IPS DF 6.9 (cell line): Measurements from ENCODE around the gene KRTCAP2.
"Not testable (repeated sequence)": the region's sequence is repeated elsewhere in the genome, so short reads cannot be mapped to it uniquely, and the experiment has no call there.

Experiments used
- DNase-seq: peaks from one replicate; pipeline ENCODE4 v3.0.0-alpha.2; 2013; ENCODE audit warnings: low read depth, low spot score
- H3K27ac ChIP-seq: one replicate; pipeline ENCODE4 v1.5.1; 2013; ENCODE audit warnings: low read length, control low read depth
- H3K27me3 ChIP-seq: 2 replicates; pipeline ENCODE4 v1.6.1; 2013; ENCODE audit warnings: mild to moderate bottlenecking, low read length; ENCODE audit not compliant: control insufficient read depth, insufficient read depth
- H3K36me3 ChIP-seq: 2 replicates; pipeline ENCODE4 v1.6.1; 2013; ENCODE audit warnings: low read length; ENCODE audit not compliant: control insufficient read depth, insufficient read depth
- H3K4me1 ChIP-seq: 2 replicates; pipeline ENCODE4 v1.6.1; 2013; ENCODE audit warnings: low read length; ENCODE audit not compliant: control insufficient read depth, insufficient read depth
- H3K4me3 ChIP-seq: 2 replicates; pipeline ENCODE4 v1.5.1; 2013; ENCODE audit warnings: mild to moderate bottlenecking, low read length
- H3K9me3 ChIP-seq: 2 replicates; pipeline ENCODE4 v1.6.1; 2013; ENCODE audit warnings: low read length, inconsistent platforms; ENCODE audit not compliant: control insufficient read depth, insufficient read depth
- WGBS: extraction: QIAGEN DNeasy Blood & Tissue Kit; methylation state at CpG from one replicate; pipeline ENCODE4 v1.1.7; 2013; ENCODE audit warnings: mixed read lengths, missing lambda C conversion rate; ENCODE audit not compliant: insufficient read length, insufficient coverage; 5-methylcytosine and 5-hydroxymethylcytosine counted together

The KRTCAP2 gene

GRCh38 chr1:155172732-155173477 lies at the start of gene KRTCAP2:
Gene KRTCAP2 (minus strand): TSS chr1:155173304. CDS start chr1:155173224, 80 bp downstream.
- no CpG with 5 or more reads among the region's 57 CpGs for WGBS

GRCh38 chr1:155220211-155220965 lies 47.3 kb upstream of the KRTCAP2 start:
- H3K36me3 ChIP-seq, H3K27ac ChIP-seq, DNase-seq, H3K27me3 ChIP-seq, H3K4me1 ChIP-seq, H3K9me3 ChIP-seq, H3K4me3 ChIP-seq: not testable (repeated sequence)
- no CpG with 5 or more reads among the region's 10 CpGs for WGBS

More at GRCh38 chr1:155172732-155173477, at the start of gene KRTCAP2:
- Histone ChIP-seq H3K4me1 (0 out of 2 replicates have a peak, but pooled peaks cover 2% of the 10 kb centered on the region), H3K9me3 (no peaks in the 10 kb centered on the region), H3K4me3 (peak within 1 kb of the TSS; percentile 81), H3K36me3 (peaks cover 14% of the 10 kb centered on the region), H3K27me3 (no peaks in the 10 kb centered on the region), H3K27ac (no peak within 1 kb of the TSS)
- DNase-seq: no peak

GRCh38 chr1:155219592-155220031 lies 46.5 kb upstream of the KRTCAP2 start:
- no peak for DNase-seq
- WGBS: no CpG with 5 or more reads among the region's 1 CpG
- Histone ChIP-seq H3K27ac (no peak overlapping the region), H3K9me3 (no peaks in the 10 kb centered on the region), H3K4me3 (no peak overlapping the region), H3K27me3 (no peaks in the 10 kb centered on the region), H3K36me3 (no peaks in the 10 kb centered on the region), H3K4me1 (no peaks in the 10 kb centered on the region)

GRCh38 chr1:155218854-155219591 lies 45.9 kb upstream of the KRTCAP2 start:
- H3K36me3 ChIP-seq: no peaks in the 10 kb centered on the region
- no peaks in the 10 kb centered on the region for H3K9me3 ChIP-seq
- no peak overlapping the region for H3K4me3 ChIP-seq
- no peaks in the 10 kb centered on the region for H3K4me1 ChIP-seq
- DNase-seq: no peak
- H3K27ac ChIP-seq: no peak overlapping the region
- no CpG with 5 or more reads among the region's 7 CpGs for WGBS
- H3K27me3 ChIP-seq: no peaks in the 10 kb centered on the region

- DNase-seq, H3K27me3 ChIP-seq, H3K4me1 ChIP-seq, H3K27ac ChIP-seq, H3K4me3 ChIP-seq, H3K36me3 ChIP-seq, H3K9me3 ChIP-seq: not testable (repeated sequence)
- WGBS: no CpG with 5 or more reads among the region's 10 CpGs
Measured at GRCh38 chr1:155214702-155215101, 41.6 kb upstream of the KRTCAP2 start.

- WGBS: no CpG with 5 or more reads among the region's 7 CpGs
- not testable (repeated sequence) for DNase-seq, H3K9me3 ChIP-seq
Measured at GRCh38 chr1:155212051-155212440, 38.9 kb upstream of the KRTCAP2 start.

GRCh38 chr1:155211381-155212050 lies 38.4 kb upstream of the KRTCAP2 start:
- not testable (repeated sequence) for DNase-seq, H3K9me3 ChIP-seq, H3K4me1 ChIP-seq, H3K27me3 ChIP-seq, H3K4me3 ChIP-seq, H3K27ac ChIP-seq, H3K36me3 ChIP-seq
- no CpG with 5 or more reads among the region's 13 CpGs for WGBS

More at GRCh38 chr1:155212051-155212440, 38.9 kb upstream of the KRTCAP2 start:
- not testable (repeated sequence) for H3K27ac ChIP-seq, H3K4me3 ChIP-seq, H3K4me1 ChIP-seq, H3K36me3 ChIP-seq, H3K27me3 ChIP-seq

GRCh38 chr1:155210314-155211104 lies 37.4 kb upstream of the KRTCAP2 start:
- H3K9me3 ChIP-seq: no peaks in the 10 kb centered on the region
- no peaks in the 10 kb centered on the region for H3K36me3 ChIP-seq
- no CpG with 5 or more reads among the region's 4 CpGs for WGBS
- H3K27ac ChIP-seq: no peak overlapping the region
- H3K27me3 ChIP-seq: no peaks in the 10 kb centered on the region
- no peak overlapping the region for H3K4me3 ChIP-seq
- peaks cover 5% of the 10 kb centered on the region; the same call in 1 of the 2 replicates for H3K4me1 ChIP-seq
- no peak for DNase-seq

GRCh38 chr1:155209312-155209721 lies 36.2 kb upstream of the KRTCAP2 start:
- Histone ChIP-seq H3K27me3 (no peaks in the 10 kb centered on the region), H3K4me1 (peaks cover 5% of the 10 kb centered on the region; the same call in 1 of the 2 replicates)
- no CpG with 5 or more reads among the region's 13 CpGs for WGBS

More at GRCh38 chr1:155209312-155209721, 36.2 kb upstream of the KRTCAP2 start:
- no peaks in the 10 kb centered on the region for H3K36me3 ChIP-seq
- H3K9me3 ChIP-seq: no peaks in the 10 kb centered on the region
- peak overlapping the region; percentile 97 for H3K4me3 ChIP-seq
- H3K27ac ChIP-seq: no peak overlapping the region
- DNase-seq: no peak
